B cell (primary cell): ENCODE results near the gene GPX3.

Source experiments
- EZH2 ChIP-seq: IDR thresholded peaks from 2 replicates; pipeline ENCODE4 v1.6.1; 2012; ENCODE audit warnings: borderline replicate concordance, low read depth, mild to moderate bottlenecking, moderate library complexity, low read length; ENCODE audit not compliant: insufficient read depth, poor library complexity, severe bottlenecking
- TF ChIP-seq, protein P1 (sequence below): fragments of 200-600 bp; IDR thresholded peaks from one replicate; pipeline ENCODE4 v1.8.0; 2022; ENCODE audit warnings: antibody characterized with exemption, mild to moderate bottlenecking

DNA sequence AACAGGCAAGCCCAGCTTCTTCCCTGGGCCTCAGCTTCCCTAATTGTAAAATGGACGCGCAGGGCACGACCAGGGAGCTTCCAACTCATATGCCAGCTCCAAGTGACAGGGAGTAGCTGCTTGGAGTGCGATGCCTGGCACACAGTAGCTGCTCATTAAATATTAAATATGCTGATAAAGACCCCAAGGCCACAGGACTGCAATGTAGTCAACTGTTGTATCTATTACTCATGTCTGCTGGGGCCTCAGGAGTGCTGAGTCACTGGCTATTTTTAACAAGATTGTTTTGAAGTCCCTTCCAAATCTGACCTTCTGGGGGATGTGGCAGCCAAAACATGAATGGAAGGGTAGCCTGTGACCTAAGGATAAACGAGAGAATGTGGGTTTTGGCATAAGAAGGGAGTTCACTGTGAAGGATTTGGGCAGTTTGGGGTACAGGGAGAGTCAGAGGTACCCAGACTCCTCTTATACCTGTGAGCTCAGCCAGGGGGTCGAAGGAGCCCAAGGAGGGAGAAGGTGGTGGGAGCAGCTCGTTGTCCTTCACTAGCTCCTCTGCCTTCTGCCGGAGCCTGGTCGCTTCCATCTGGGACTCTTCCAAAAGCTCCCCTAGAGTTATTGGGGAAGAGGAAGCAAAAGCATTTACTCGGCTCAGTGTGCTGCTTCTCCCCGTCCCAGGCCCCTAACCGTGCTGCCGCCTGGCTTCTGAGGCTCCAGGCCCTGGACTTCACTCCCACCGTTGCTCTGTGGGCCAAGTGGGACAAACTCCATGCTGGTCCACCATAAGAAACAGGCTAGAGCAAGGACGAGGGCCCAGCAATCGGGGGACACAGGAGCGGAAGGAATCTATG lies 43.0 kb downstream of the GPX3 start:
- TF ChIP-seq, protein P1, sequence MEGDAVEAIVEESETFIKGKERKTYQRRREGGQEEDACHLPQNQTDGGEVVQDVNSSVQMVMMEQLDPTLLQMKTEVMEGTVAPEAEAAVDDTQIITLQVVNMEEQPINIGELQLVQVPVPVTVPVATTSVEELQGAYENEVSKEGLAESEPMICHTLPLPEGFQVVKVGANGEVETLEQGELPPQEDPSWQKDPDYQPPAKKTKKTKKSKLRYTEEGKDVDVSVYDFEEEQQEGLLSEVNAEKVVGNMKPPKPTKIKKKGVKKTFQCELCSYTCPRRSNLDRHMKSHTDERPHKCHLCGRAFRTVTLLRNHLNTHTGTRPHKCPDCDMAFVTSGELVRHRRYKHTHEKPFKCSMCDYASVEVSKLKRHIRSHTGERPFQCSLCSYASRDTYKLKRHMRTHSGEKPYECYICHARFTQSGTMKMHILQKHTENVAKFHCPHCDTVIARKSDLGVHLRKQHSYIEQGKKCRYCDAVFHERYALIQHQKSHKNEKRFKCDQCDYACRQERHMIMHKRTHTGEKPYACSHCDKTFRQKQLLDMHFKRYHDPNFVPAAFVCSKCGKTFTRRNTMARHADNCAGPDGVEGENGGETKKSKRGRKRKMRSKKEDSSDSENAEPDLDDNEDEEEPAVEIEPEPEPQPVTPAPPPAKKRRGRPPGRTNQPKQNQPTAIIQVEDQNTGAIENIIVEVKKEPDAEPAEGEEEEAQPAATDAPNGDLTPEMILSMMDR, result no peak
- no peak for TF ChIP-seq EZH2
